Adrenal gland (tissue), 12 donors: Measurements from ENCODE around the gene CAPN5. TPM values are rescaled to one million over a fixed set of nuclear protein-coding genes. Genes with fewer than 3 reads are reported as not detected.
A peak's percentile ranks its signal among the peaks of the same experiment; 100 is the strongest.

Source experiments
- DNase-seq, 7 donors: peaks; one replicate each; pipeline ENCODE4 v3.0.0-alpha.2; 2019 to 2020
- H3K27ac ChIP-seq, 5 donors: fragments of 200-600 bp; sonication (generic) in 4 of 5; 1 replicate in 3 of 5; 2 replicates in 2 of 5; pipeline versions ENCODE4 v1.5.1 to v1.8.0; 2016 to 2020; ENCODE audit warnings: mild to moderate bottlenecking in 1 of 5
- H3K27me3 ChIP-seq: fragments of 200-600 bp; 2 replicates; pipeline ENCODE4 v1.8.0; 2021
- H3K36me3 ChIP-seq, 2 donors: fragments of 200-600 bp; replicated peaks in 1 of 2; 1 replicate in 1 of 2; 2 replicates in 1 of 2; pipeline versions ENCODE4 v1.5.1 to v1.8.0; 2018 to 2022
- H3K4me1 ChIP-seq, 2 donors: fragments of 200-600 bp; replicated peaks in 1 of 2; 1 replicate in 1 of 2; 2 replicates in 1 of 2; pipeline versions ENCODE4 v1.5.1 to v1.8.0; 2018 to 2021
- H3K4me3 ChIP-seq, 4 donors: fragments of 200-600 bp; sonication (generic) in 3 of 4; one replicate each; pipeline ENCODE4 v1.5.1; 2016 to 2018
- H3K9me3 ChIP-seq, 3 donors: fragments of 200-600 bp; sonication (generic) in 1 of 3; replicated peaks in 1 of 3; 1 replicate in 2 of 3; 2 replicates in 1 of 3; pipeline versions ENCODE4 v1.5.1 to v1.8.0; 2016 to 2021
- POLR2A ChIP-seq, 2 donors: fragments of 450-650 bp; IDR thresholded peaks; one replicate each; pipeline ENCODE4 v1.6.1; 2017; ENCODE audit warnings: antibody characterized with exemption in 2 of 2, mild to moderate bottlenecking in 2 of 2, moderate library complexity in 1 of 2
- WGBS, 4 donors: extraction: QIAGEN DNeasy Blood & Tissue Kit in 2 of 4; methylation state at CpG; one replicate each; pipeline versions ENCODE4 v1.1.5 to v1.1.7; 2013 to 2017; 5-methylcytosine and 5-hydroxymethylcytosine counted together
- intact Hi-C, 2 donors: fragments of 100-400 bp; cut with DNase I; formaldehyde crosslinking; loops; one replicate each; pipeline versions ENCODE4 v1.14.1 to v1.15.0; 2022 to 2023
- polyA plus RNA-seq, 3 donors: library from polyadenylated mRNA; stranded (reverse); fragments of 200-250 nt in 2 of 3; fragments of 350-450 nt in 1 of 3; fragmentation: Illumina TruSeq in 1 of 3; extraction: RNeasy Lipid Tissue Mini Kit (QIAGEN cat#74804) in 1 of 3; gene quantifications; one replicate each; pipeline ENCODE4 v1.2.3, GENCODE V29; 2013 to 2014
- total RNA-seq, 9 donors: library from RNA; depleted of rRNA in 4 of 9; stranded (reverse); fragments of >200 nt in 4 of 9; fragments of 120-200 nt in 1 of 9; fragmentation: NEBNext Ultra II Directional in 1 of 9; extraction: Animal tissue kit (Norgen Biotek cat#: 25700) in 1 of 9; gene quantifications; one replicate each; pipeline versions ENCODE4 v1.1.0 to v1.2.4, GENCODE V29; 2013 to 2023
- TF ChIP-seq, protein P1 (sequence below), 6 experiments: fragments of 450-650 bp in 4 of 6; fragments of 200-600 bp in 2 of 6; sonication (generic) in 1 of 6; IDR thresholded peaks; 1 replicate in 5 of 6; 2 replicates in 1 of 6; pipeline versions ENCODE4 v1.5.1 to v1.8.0; 2016 to 2021; ENCODE audit warnings: antibody characterized with exemption in 6 of 6, mild to moderate bottlenecking in 2 of 6, moderate library complexity in 1 of 6
- donor health status: healthy with polysubstance abuse.
- donor health status: Bipolar disorder and iron deficiency.
- donor health status: DM: yes; HTN: yes; CAD: no.
- donor health status: DM: no; HTN: no; CAD: no.
- donor health status: DM: no; HTN: no; CAD: no.
- donor health status: DM: yes; HTN: yes; CAD: no.

CAPN5 gene
- total and polyA plus RNA-seq, 12 donors: 5.6 to 29.6 (median 18.4) TPM

GRCh38 chr11:77049026-77049425 is 17.7 kb upstream of the CAPN5 start:
- intact Hi-C loops: loop anchor here (2.0 to 10.0 kb wide), 5 partner anchors 42 to 244 kb away; no protein-coding TSS in a partner anchor
- Histone ChIP-seq H3K9me3 (no peaks in the 10 kb centered on the region), H3K27ac (no peak overlapping the region), H3K4me3 (no peak overlapping the region), H3K4me1 (peaks cover 0 to 5% of the 10 kb centered on the region in 2 donors), H3K27me3 (peaks cover 7% of the 10 kb centered on the region), H3K36me3 (no peaks in the 10 kb centered on the region)
- TF ChIP-seq, protein P1, sequence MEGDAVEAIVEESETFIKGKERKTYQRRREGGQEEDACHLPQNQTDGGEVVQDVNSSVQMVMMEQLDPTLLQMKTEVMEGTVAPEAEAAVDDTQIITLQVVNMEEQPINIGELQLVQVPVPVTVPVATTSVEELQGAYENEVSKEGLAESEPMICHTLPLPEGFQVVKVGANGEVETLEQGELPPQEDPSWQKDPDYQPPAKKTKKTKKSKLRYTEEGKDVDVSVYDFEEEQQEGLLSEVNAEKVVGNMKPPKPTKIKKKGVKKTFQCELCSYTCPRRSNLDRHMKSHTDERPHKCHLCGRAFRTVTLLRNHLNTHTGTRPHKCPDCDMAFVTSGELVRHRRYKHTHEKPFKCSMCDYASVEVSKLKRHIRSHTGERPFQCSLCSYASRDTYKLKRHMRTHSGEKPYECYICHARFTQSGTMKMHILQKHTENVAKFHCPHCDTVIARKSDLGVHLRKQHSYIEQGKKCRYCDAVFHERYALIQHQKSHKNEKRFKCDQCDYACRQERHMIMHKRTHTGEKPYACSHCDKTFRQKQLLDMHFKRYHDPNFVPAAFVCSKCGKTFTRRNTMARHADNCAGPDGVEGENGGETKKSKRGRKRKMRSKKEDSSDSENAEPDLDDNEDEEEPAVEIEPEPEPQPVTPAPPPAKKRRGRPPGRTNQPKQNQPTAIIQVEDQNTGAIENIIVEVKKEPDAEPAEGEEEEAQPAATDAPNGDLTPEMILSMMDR (IDR thresholded peaks at IDR 0.05): no peak
- no peak for TF ChIP-seq POLR2A (IDR thresholded peaks at IDR 0.05)
- DNase-seq: no peak
- 73 to 87% (median 79%) methylated on average over 6 of the region's 6 CpGs for whole genome bisulfite sequencing, 4 donors

GRCh38 chr11:77051511-77051910 is 15.3 kb upstream of the CAPN5 start:
- no peaks in the 10 kb centered on the region for H3K4me1 ChIP-seq
- intact Hi-C loops: no loop called here
- H3K9me3 ChIP-seq: no peaks in the 10 kb centered on the region
- no peaks in the 10 kb centered on the region for H3K36me3 ChIP-seq
- no peak overlapping the region for H3K4me3 ChIP-seq
- H3K27ac ChIP-seq: peak overlapping the region in 1 of 5 donors; percentile 53
- TF ChIP-seq, protein P1 (IDR thresholded peaks at IDR 0.05): no peak
- TF ChIP-seq POLR2A (IDR thresholded peaks at IDR 0.05): no peak
- peak in 1 of 7 donors; percentile 29 for DNase-seq
- 49 to 87% (median 81%) methylated on average over 3 of the region's 3 CpGs for WGBS, 4 donors
- no peaks in the 10 kb centered on the region for H3K27me3 ChIP-seq

DNA sequence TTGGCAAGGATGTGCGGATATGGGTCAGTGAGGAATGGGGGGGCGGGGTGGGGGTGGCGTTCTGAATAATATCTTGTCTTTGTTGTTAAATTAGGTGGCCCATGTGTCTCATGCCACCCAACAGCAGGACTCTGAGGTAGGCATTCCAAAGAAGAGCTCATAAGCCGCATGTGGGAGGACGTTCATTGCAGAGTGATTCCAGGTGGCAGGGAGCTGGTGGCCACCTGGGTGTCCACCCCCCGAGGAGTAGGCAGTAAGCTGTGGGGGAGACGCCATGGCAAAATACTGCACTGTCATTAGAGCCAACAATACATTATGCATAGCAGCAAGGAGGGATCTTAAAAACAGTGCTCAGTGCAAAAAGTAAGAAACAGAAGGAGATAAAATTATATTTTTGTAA is 14.3 kb upstream of the CAPN5 start:
- Histone ChIP-seq H3K36me3 (no peaks in the 10 kb centered on the region), H3K4me1 (no peaks in the 10 kb centered on the region), H3K4me3 (no peak overlapping the region), H3K27ac (no peak overlapping the region), H3K27me3 (no peaks in the 10 kb centered on the region), H3K9me3 (no peaks in the 10 kb centered on the region)
- intact Hi-C loops: no loop called here
- 81 to 87% (median 86%) methylated on average over 7 of the region's 7 CpGs for whole genome bisulfite sequencing, 4 donors
- no peak for DNase-seq
- TF ChIP-seq, protein P1 (IDR thresholded peaks at IDR 0.05): no peak
- TF ChIP-seq POLR2A (IDR thresholded peaks at IDR 0.05): no peak

- Histone ChIP-seq H3K4me3 (no peak overlapping the region), H3K27ac (no peak overlapping the region), H3K4me1 (no peaks in the 10 kb centered on the region), H3K9me3 (no peaks in the 10 kb centered on the region), H3K27me3 (no peaks in the 10 kb centered on the region), H3K36me3 (no peaks in the 10 kb centered on the region)
- 79 to 93% (median 89%) methylated on average over 13 to 14 of the region's 14 CpGs for WGBS, 4 donors
- intact Hi-C loops: no loop called here
- no peak for TF ChIP-seq POLR2A (IDR thresholded peaks at IDR 0.05)
- TF ChIP-seq, protein P1 (IDR thresholded peaks at IDR 0.05): no peak
- no peak for DNase-seq
Observed at GRCh38 chr11:77053217-77054015, 13.4 kb upstream of the CAPN5 start.
